ENCODE results near the gene CAPG. TPM values are rescaled to one million over a fixed set of nuclear protein-coding genes. Genes with fewer than 3 reads are reported as not detected.

CAPG gene
- total and polyA plus RNA-seq, 10 of the 15 experiments (the other 5 are each of a cell fraction or from before 2014, with no cell fraction given), result 26.3 to 192 (median 100) TPM

DNA sequence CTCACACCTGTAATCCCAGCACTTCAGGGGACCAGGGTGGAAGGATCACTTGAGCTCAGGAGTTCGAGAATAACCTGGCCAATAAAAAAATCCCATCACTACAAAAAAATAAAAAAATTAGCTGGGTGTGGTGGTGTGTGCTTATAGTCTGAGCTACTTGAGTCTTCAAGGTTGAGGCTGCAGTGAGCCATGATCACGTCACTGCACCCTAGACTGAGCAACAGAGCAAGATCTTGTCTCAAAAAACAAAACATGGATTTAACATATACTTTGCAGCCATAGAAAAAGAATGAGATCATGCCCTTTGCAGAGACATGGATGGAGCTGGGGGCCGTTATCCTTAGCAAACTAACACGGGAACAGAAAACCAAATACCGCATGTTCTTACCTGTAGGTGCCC lies 30.6 kb upstream of the CAPG start (continued):
- no peak for TF ChIP-seq PAX8 (IDR thresholded peaks at IDR 0.05)

DNA sequence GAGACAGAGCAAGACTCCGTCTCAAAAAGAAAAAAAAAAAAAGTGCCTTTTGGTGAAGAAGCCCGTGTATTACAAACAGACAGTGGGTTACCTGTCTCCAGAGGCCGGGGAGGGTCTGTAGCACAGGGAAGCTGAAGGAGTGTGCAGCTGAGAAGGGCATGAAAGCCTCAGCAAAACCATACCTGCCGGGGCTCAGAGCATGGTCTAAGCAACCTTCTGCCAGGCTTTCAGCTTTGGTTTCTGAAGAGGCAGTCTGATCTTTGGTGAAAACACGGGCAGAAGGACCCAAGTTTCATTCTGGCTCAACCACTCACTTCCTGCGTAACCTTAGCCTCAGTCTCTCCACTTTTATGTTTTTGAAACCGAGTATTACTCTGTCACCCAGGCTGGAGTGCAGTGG lies 29.8 kb upstream of the CAPG start:
- Histone ChIP-seq H3K36me3 (ENCODE audit: control insufficient read depth in 2 of 2, insufficient read depth in 2 of 2, low read length in 1 of 2) (no peaks in the 10 kb centered on the region), H3K9ac (ENCODE audit: control insufficient read depth, insufficient read depth, low read length) (no peak overlapping the region), H3K79me2 (ENCODE audit: control insufficient read depth, insufficient read depth, low read length) (no peaks in the 10 kb centered on the region), H3K9me3 (replicated peaks; ENCODE audit: control insufficient read depth, insufficient read depth, low read length) (no peaks in the 10 kb centered on the region), H3K27me3 (replicated peaks in 1 of 2; ENCODE audit: control insufficient read depth in 2 of 2, insufficient read depth in 2 of 2, low read length in 1 of 2) (no peaks in the 10 kb centered on the region), H2AFZ (ENCODE audit: control insufficient read depth, low read depth, low read length) (no peak overlapping the region), H3K4me1 (ENCODE audit: control insufficient read depth, insufficient read depth, low read length) (peaks cover 8% of the 10 kb centered on the region; the same call in 1 of the 2 replicates), H4K20me1 (ENCODE audit: control insufficient read depth, insufficient read depth) (no peaks in the 10 kb centered on the region), H3K27ac (ENCODE audit: control insufficient read depth, insufficient read depth) (no peak overlapping the region), H3K4me2 (ENCODE audit: control insufficient read depth, insufficient read depth) (no peak overlapping the region), H3K4me3 (no peak overlapping the region)
- ChIA-PET POLR2A (no interaction called here), CTCF (no interaction called here), SMC1A (ENCODE audit: uncharacterized antibody, unreplicated experiment) (interaction anchor here (1.1 kb wide), 1 partner anchor 112 kb away, joined by 3 read pairs; no protein-coding TSS in a partner anchor), RAD21 (ENCODE audit: unreplicated experiment) (interaction anchor here (0.6 to 1.7 kb wide), 2 partner anchors 81 to 111 kb away, joined by 3 to 5 read pairs; no protein-coding TSS in a partner anchor)
- ATAC-seq, result no peak
- TF ChIP-seq ATF7 (IDR thresholded peaks at IDR 0.05; ENCODE audit: low read depth) (no peak), SMC3 (IDR thresholded peaks at IDR 0.05; ENCODE audit: borderline replicate concordance, low read length) (no peak), ETV6 (conservative IDR thresholded peaks at IDR 0.05 in 1 of 2, IDR thresholded peaks at IDR 0.05 in 1 of 2; ENCODE audit: borderline replicate concordance in 1 of 2, low read depth in 1 of 2) (no peak), GATAD2B (conservative IDR thresholded peaks at IDR 0.05; ENCODE audit: low read depth) (no peak), BHLHE40 (IDR thresholded peaks at IDR 0.05; ENCODE audit: borderline replicate concordance in 1 of 2, low read depth in 2 of 2, low read length in 1 of 2) (no peak), ATF3 (IDR thresholded peaks at IDR 0.05; ENCODE audit: borderline replicate concordance, extremely low read depth, low read depth, low read length) (no peak), PAX5 (IDR thresholded peaks at IDR 0.05; ENCODE audit: borderline replicate concordance, low read depth, low read length) (no peak), ZBTB4 (CRISPR knock-in tag; IDR thresholded peaks at IDR 0.05) (no peak), E2F4 (IDR thresholded peaks at IDR 0.05; ENCODE audit: low read depth, low read length) (no peak), ZBED1 (IDR thresholded peaks at IDR 0.05; ENCODE audit: borderline replicate concordance) (no peak), CREM (IDR thresholded peaks at IDR 0.05; ENCODE audit: low read depth) (no peak)
- TF ChIP-seq, protein P1, sequence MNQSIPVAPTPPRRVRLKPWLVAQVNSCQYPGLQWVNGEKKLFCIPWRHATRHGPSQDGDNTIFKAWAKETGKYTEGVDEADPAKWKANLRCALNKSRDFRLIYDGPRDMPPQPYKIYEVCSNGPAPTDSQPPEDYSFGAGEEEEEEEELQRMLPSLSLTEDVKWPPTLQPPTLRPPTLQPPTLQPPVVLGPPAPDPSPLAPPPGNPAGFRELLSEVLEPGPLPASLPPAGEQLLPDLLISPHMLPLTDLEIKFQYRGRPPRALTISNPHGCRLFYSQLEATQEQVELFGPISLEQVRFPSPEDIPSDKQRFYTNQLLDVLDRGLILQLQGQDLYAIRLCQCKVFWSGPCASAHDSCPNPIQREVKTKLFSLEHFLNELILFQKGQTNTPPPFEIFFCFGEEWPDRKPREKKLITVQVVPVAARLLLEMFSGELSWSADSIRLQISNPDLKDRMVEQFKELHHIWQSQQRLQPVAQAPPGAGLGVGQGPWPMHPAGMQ (IDR thresholded peaks at IDR 0.05; ENCODE audit: borderline replicate concordance), result no peak
- no TSS peak for BruUV-seq (replicated peaks)
- intact Hi-C loops (cut with micrococcal nuclease; ENCODE audit: unreplicated experiment) (no loop called here), in situ Hi-C loops (cut with MboI) (no loop called here)
- no peak for FAIRE-seq
- WGBS (ENCODE audit: insufficient coverage, insufficient replicate concordance, low lambda C conversion rate, missing lambda C conversion rate), result 7% methylated on average over 6 of the region's 7 CpGs
- no peak for DNase-seq (ENCODE audit: low read depth, low spot score)
